Testis (tissue), 2 donors: ENCODE measurements around the gene PEX10.

ENCODE experiments used
- POLR2A ChIP-seq: fragments of 450-650 bp; IDR thresholded peaks from one replicate; pipeline ENCODE4 v1.6.1; 2017; ENCODE audit warnings: antibody characterized with exemption, mild to moderate bottlenecking, moderate library complexity
- TF ChIP-seq, protein P1 (sequence below), 3 experiments: fragments of 450-650 bp in 2 of 3; fragments of 200-600 bp in 1 of 3; sonication (generic) in 1 of 3; IDR thresholded peaks; one replicate each; pipeline ENCODE4 v1.5.1; 2016 to 2019; ENCODE audit warnings: antibody characterized with exemption in 3 of 3, mild to moderate bottlenecking in 2 of 3, moderate library complexity in 1 of 3

DNA sequence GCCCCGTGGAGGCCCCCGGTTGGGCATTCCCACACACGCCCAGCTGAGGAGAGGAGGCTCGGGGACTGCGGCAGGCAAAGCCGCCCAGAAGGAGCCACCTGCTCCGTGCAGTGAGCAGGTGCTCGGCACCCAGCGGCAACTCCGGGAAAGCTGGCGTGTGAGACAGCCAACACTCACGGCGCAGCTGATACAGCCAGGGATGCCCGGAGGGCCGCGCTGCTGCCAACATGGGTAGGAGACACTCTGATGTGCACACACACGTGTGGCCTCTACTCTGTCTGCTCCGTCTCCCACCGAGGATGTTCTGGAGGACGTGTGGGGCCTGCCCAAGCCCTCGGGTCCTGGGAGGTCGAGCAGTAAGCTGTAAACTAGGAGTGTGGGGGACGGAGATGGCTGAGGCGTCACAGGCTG lies 33.9 kb downstream of the PEX10 start:
- TF ChIP-seq, protein P1, sequence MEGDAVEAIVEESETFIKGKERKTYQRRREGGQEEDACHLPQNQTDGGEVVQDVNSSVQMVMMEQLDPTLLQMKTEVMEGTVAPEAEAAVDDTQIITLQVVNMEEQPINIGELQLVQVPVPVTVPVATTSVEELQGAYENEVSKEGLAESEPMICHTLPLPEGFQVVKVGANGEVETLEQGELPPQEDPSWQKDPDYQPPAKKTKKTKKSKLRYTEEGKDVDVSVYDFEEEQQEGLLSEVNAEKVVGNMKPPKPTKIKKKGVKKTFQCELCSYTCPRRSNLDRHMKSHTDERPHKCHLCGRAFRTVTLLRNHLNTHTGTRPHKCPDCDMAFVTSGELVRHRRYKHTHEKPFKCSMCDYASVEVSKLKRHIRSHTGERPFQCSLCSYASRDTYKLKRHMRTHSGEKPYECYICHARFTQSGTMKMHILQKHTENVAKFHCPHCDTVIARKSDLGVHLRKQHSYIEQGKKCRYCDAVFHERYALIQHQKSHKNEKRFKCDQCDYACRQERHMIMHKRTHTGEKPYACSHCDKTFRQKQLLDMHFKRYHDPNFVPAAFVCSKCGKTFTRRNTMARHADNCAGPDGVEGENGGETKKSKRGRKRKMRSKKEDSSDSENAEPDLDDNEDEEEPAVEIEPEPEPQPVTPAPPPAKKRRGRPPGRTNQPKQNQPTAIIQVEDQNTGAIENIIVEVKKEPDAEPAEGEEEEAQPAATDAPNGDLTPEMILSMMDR (IDR thresholded peaks at IDR 0.05): no peak
- TF ChIP-seq POLR2A: no peak
